WTC11 (cell line): ENCODE data around the gene FTH1. TPM values are rescaled to one million over a fixed set of nuclear protein-coding genes. Genes with fewer than 3 reads are reported as not detected.

Experiments
- ATAC-seq: fragments of 200-7000 bp; cut with Tn5 transposase; 2 replicates; pipeline ENCODE4 v1.10.0; 2021; ENCODE audit warnings: mild to moderate bottlenecking, moderate library complexity
- CTCF ChIA-PET: fragments of 300-600 bp; sonication (Branson Sonifier 250); formaldehyde crosslinking; loops from one replicate; lab custom pipeline; 2021; ENCODE audit warnings: antibody characterized with exemption; lab: Charles Lee
- POLR2A ChIA-PET: fragments of 350-600 bp; sonication (Branson Sonifier 250); formaldehyde crosslinking; loops from one replicate; lab custom pipeline; 2021; ENCODE audit warnings: antibody characterized with exemption; lab: Charles Lee
- DNase-seq: peaks from one replicate; pipeline ENCODE4 v3.0.0; 2021; ENCODE audit warnings: low spot score
- H3K27ac Mint-ChIP-seq: 2 replicates; pipeline ENCODE4 v1.8.0; 2021; ENCODE audit warnings: mixed read lengths
- H3K27me3 Mint-ChIP-seq: 2 replicates; pipeline ENCODE4 v1.8.0; 2021; ENCODE audit warnings: low read depth, mild to moderate bottlenecking, moderate library complexity, mixed read lengths
- H3K36me3 Mint-ChIP-seq: 2 replicates; pipeline ENCODE4 v1.8.0; 2021; ENCODE audit warnings: mixed read lengths
- H3K4me1 Mint-ChIP-seq: 2 replicates; pipeline ENCODE4 v1.8.0; 2022; ENCODE audit warnings: mixed read lengths
- H3K4me3 Mint-ChIP-seq: 2 replicates; pipeline ENCODE4 v1.8.0; 2021; ENCODE audit warnings: mild to moderate bottlenecking, moderate library complexity, mixed read lengths
- H3K9me3 Mint-ChIP-seq: 2 replicates; pipeline ENCODE4 v1.8.0; 2021; ENCODE audit warnings: mixed read lengths
- CTCF ChIP-seq: fragments of 200-600 bp; IDR thresholded peaks from 2 replicates; pipeline ENCODE4 v1.8.0; 2022; ENCODE audit warnings: antibody characterized with exemption
- E2F1 ChIP-seq: sonication (generic); formaldehyde crosslinking; IDR thresholded peaks from 2 replicates; pipeline ENCODE4 v1.8.0; 2022; ENCODE audit warnings: mild to moderate bottlenecking, missing genetic modification reagents
- E2F4 ChIP-seq: sonication (generic); formaldehyde crosslinking; IDR thresholded peaks from 2 replicates; pipeline ENCODE4 v1.8.1; 2022; ENCODE audit warnings: low read depth, mild to moderate bottlenecking, moderate library complexity, missing genetic modification reagents, borderline replicate concordance
- E2F5 ChIP-seq: sonication (generic); formaldehyde crosslinking; IDR thresholded peaks from 2 replicates; pipeline ENCODE4 v1.8.1; 2022; ENCODE audit warnings: mild to moderate bottlenecking, moderate library complexity, missing genetic modification reagents
- ELF4 ChIP-seq: sonication (generic); formaldehyde crosslinking; IDR thresholded peaks from 2 replicates; pipeline ENCODE4 v1.8.1; 2022; ENCODE audit warnings: low read depth, mild to moderate bottlenecking, moderate library complexity, missing genetic modification reagents
- EMX1 ChIP-seq: fragments of 250-450 bp; sonication (Bioruptor Pico); IDR thresholded peaks from 2 replicates; pipeline ENCODE4 v1.8.0; 2021; ENCODE audit warnings: mild to moderate bottlenecking
- FOXJ3 ChIP-seq: sonication (generic); formaldehyde crosslinking; IDR thresholded peaks from 2 replicates; pipeline ENCODE4 v1.9.0; 2021; ENCODE audit warnings: missing genetic modification reagents, mild to moderate bottlenecking, borderline replicate concordance
- FOXP4 ChIP-seq: sonication (generic); formaldehyde crosslinking; IDR thresholded peaks from 2 replicates; pipeline ENCODE4 v1.8.0; 2022; ENCODE audit warnings: mild to moderate bottlenecking, missing genetic modification reagents
- GTF2I ChIP-seq: fragments of 250-450 bp; sonication (Bioruptor Pico); conservative IDR thresholded peaks from 2 replicates; pipeline ENCODE4 v1.4.0; 2021; ENCODE audit warnings: mild to moderate bottlenecking
- JAZF1 ChIP-seq: fragments of 250-450 bp; sonication (Bioruptor Pico); IDR thresholded peaks from 2 replicates; pipeline ENCODE4 v1.9.0; 2021; ENCODE audit warnings: moderate library complexity, mild to moderate bottlenecking, inconsistent platforms
- MAX ChIP-seq: sonication (generic); formaldehyde crosslinking; IDR thresholded peaks from 2 replicates; pipeline ENCODE4 v1.8.0; 2022; ENCODE audit warnings: mild to moderate bottlenecking, missing genetic modification reagents
- OVOL2 ChIP-seq: fragments of 250-450 bp; sonication (Bioruptor Pico); IDR thresholded peaks from 2 replicates; pipeline ENCODE4 v1.9.0; 2021; ENCODE audit warnings: mild to moderate bottlenecking, borderline replicate concordance
- SMAD4 ChIP-seq: sonication (generic); formaldehyde crosslinking; IDR thresholded peaks from 2 replicates; pipeline ENCODE4 v1.8.0; 2022; ENCODE audit warnings: mild to moderate bottlenecking, missing genetic modification reagents
- STAT6 ChIP-seq: sonication (generic); formaldehyde crosslinking; conservative IDR thresholded peaks from 2 replicates; pipeline ENCODE4 v1.8.1; 2023; ENCODE audit warnings: mild to moderate bottlenecking, low read depth, missing genetic modification reagents, moderate library complexity
- TEAD4 ChIP-seq: sonication (generic); formaldehyde crosslinking; IDR thresholded peaks from 2 replicates; pipeline ENCODE4 v1.8.0; 2022; ENCODE audit warnings: mild to moderate bottlenecking, missing genetic modification reagents
- ZBTB43 ChIP-seq: sonication (generic); formaldehyde crosslinking; IDR thresholded peaks from 2 replicates; pipeline ENCODE4 v1.8.1; 2023; ENCODE audit warnings: mild to moderate bottlenecking, missing genetic modification reagents
- ZNF219 ChIP-seq: sonication (generic); formaldehyde crosslinking; IDR thresholded peaks from 2 replicates; pipeline ENCODE4 v1.8.0; 2023; ENCODE audit warnings: missing genetic modification reagents, mild to moderate bottlenecking, borderline replicate concordance
- ZNF232 ChIP-seq: sonication (generic); formaldehyde crosslinking; IDR thresholded peaks from 2 replicates; pipeline ENCODE4 v1.8.0; 2022; ENCODE audit warnings: mild to moderate bottlenecking, missing genetic modification reagents
- ZNF263 ChIP-seq: sonication (generic); formaldehyde crosslinking; IDR thresholded peaks from 2 replicates; pipeline ENCODE4 v1.8.1; 2022; ENCODE audit warnings: low read depth, mild to moderate bottlenecking, moderate library complexity, missing genetic modification reagents
- ZNF396 ChIP-seq: fragments of 250-450 bp; sonication (Bioruptor Pico); IDR thresholded peaks from 2 replicates; pipeline ENCODE4 v1.8.0; 2021; ENCODE audit warnings: mild to moderate bottlenecking, moderate library complexity, borderline replicate concordance
- ZNF423 ChIP-seq: fragments of 250-450 bp; sonication (Bioruptor Pico); IDR thresholded peaks from 2 replicates; pipeline ENCODE4 v2.1.2; 2022; ENCODE audit warnings: mild to moderate bottlenecking, moderate library complexity
- total RNA-seq: library from RNA; stranded (reverse); gene quantifications from 3 replicates; pipeline ENCODE4 v1.2.3, GENCODE V29; 2021

Gene FTH1
- total RNA-seq, 1 experiment from 2014 or later: 1,108 TPM

- Mint-ChIP-seq H3K27me3 (peaks cover 38% of the 10 kb centered on the region), H3K27ac (no peak overlapping the region), H3K9me3 (no peaks in the 10 kb centered on the region)
- no peak for ATAC-seq
- TF ChIP-seq ZNF219 (CRISPR knock-in tag) (no peak), ZNF232 (CRISPR knock-in tag) (no peak), ELF4 (CRISPR knock-in tag) (no peak), ZNF396 (CRISPR knock-in tag) (no peak), E2F4 (CRISPR knock-in tag) (no peak), E2F5 (CRISPR knock-in tag) (no peak), FOXJ3 (CRISPR knock-in tag) (no peak), GTF2I (CRISPR knock-in tag) (no peak), EMX1 (CRISPR knock-in tag) (no peak), FOXP4 (CRISPR knock-in tag) (no peak)
- TF ChIP-seq, all 79 proteins: peak for 0
- Mint-ChIP-seq H3K4me1 (peaks cover 28% of the 10 kb centered on the region), H3K36me3 (no peaks in the 10 kb centered on the region), H3K4me3 (no peak overlapping the region)
- ChIA-PET CTCF (interaction anchor here (1.8 to 3.3 kb wide), 3 partner anchors 21 to 163 kb away, joined by 6 to 17 read pairs (median 9); no protein-coding TSS in a partner anchor), POLR2A (interaction anchor here (0.6 kb wide), 1 partner anchor 49 kb away, joined by 3 read pairs; no protein-coding TSS in a partner anchor)
- no peak for DNase-seq
Observed at GRCh38 chr11:61918938-61919704, 48.3 kb downstream of the FTH1 start.

- Mint-ChIP-seq H3K36me3 (no peaks in the 10 kb centered on the region), H3K4me3 (peak overlapping the region; percentile 75), H3K27ac (no peak overlapping the region), H3K27me3 (peaks cover 38% of the 10 kb centered on the region), H3K9me3 (no peaks in the 10 kb centered on the region), H3K4me1 (peaks cover 23% of the 10 kb centered on the region)
- ChIA-PET POLR2A (interaction anchor here (1.0 kb wide), 1 partner anchor 9 kb away, joined by 5 read pairs; no protein-coding TSS in a partner anchor), CTCF (interaction anchor here (3.3 to 5.5 kb wide), 3 partner anchors 19 to 29 kb away, joined by 17 to 52 read pairs (median 34); no protein-coding TSS in a partner anchor)
- DNase-seq (no peak), ATAC-seq (no peak)
- no peak for TF ChIP-seq SMAD4 (CRISPR knock-in tag)
- TF ChIP-seq OVOL2: no peak
- TF ChIP-seq JAZF1 (CRISPR knock-in tag): no peak
- no peak for TF ChIP-seq MAX (CRISPR knock-in tag)
- TF ChIP-seq STAT6 (CRISPR knock-in tag): no peak
- no peak for TF ChIP-seq GTF2I (CRISPR knock-in tag)
- no peak for TF ChIP-seq ZBTB43 (CRISPR knock-in tag)
- no peak for TF ChIP-seq TEAD4 (CRISPR knock-in tag)
- TF ChIP-seq E2F1: no peak
- TF ChIP-seq ZNF423 (CRISPR knock-in tag): no peak
- TF ChIP-seq CTCF: no peak
- no peak for TF ChIP-seq ZNF263 (CRISPR knock-in tag)
Observed at GRCh38 chr11:61918251-61918937, 49.0 kb downstream of the FTH1 start.
